ENCODE data around the gene NFYC.

The NFYC gene

GRCh38 chr1:40657046-40657445, 34.5 kb upstream of the NFYC start:
- TF ChIP-seq, protein P1, sequence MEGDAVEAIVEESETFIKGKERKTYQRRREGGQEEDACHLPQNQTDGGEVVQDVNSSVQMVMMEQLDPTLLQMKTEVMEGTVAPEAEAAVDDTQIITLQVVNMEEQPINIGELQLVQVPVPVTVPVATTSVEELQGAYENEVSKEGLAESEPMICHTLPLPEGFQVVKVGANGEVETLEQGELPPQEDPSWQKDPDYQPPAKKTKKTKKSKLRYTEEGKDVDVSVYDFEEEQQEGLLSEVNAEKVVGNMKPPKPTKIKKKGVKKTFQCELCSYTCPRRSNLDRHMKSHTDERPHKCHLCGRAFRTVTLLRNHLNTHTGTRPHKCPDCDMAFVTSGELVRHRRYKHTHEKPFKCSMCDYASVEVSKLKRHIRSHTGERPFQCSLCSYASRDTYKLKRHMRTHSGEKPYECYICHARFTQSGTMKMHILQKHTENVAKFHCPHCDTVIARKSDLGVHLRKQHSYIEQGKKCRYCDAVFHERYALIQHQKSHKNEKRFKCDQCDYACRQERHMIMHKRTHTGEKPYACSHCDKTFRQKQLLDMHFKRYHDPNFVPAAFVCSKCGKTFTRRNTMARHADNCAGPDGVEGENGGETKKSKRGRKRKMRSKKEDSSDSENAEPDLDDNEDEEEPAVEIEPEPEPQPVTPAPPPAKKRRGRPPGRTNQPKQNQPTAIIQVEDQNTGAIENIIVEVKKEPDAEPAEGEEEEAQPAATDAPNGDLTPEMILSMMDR (IDR thresholded peaks at IDR 0.05; ENCODE audit: insufficient read depth, low read length, missing control alignments): no peak
- POLR2A ChIA-PET: no interaction called here
- CTCF ChIA-PET: interaction anchor here (1.0 to 4.4 kb wide), 3 partner anchors 12 to 124 kb away, joined by 3 to 22 read pairs (median 5); no protein-coding TSS in a partner anchor
- H3K4me3 ChIP-seq (ENCODE audit: low read depth, low read length): no peak overlapping the region
- no peak for DNase-seq (ENCODE audit: low read depth, low spot score)

GRCh38 chr1:40658751-40659648, 32.5 kb upstream of the NFYC start:
- no peak overlapping the region for H3K4me3 ChIP-seq (ENCODE audit: low read depth, low read length)
- TF ChIP-seq, protein P1 (IDR thresholded peaks at IDR 0.05; ENCODE audit: insufficient read depth, low read length, missing control alignments): no peak
- ChIA-PET POLR2A (no interaction called here), CTCF (interaction anchor here (0.6 to 4.4 kb wide), 2 partner anchors 10 to 1935 kb away, joined by 3 to 22 read pairs; no protein-coding TSS in a partner anchor)
- DNase-seq (ENCODE audit: low read depth, low spot score): no peak

DNA sequence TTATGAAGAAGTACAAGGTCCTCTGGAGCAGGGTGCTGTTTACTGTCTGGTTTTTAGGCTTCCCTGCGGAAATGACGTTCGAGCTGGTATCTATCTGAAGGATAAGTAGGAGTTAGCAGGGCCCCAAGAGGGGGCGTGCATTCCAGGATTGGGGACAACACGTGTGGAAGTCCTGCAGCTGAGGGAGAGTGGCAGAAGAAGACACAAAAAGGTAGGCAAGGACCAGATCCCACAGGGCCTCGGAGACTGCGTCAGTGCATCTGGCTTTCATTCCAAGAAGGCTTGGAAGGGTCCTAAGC, 31.9 kb upstream of the NFYC start:
- no peak overlapping the region for H3K4me3 ChIP-seq (ENCODE audit: low read depth, low read length)
- ChIA-PET CTCF (interaction anchor here (0.9 to 4.4 kb wide), 2 partner anchors 10 to 190 kb away, joined by 3 to 22 read pairs; no protein-coding TSS in a partner anchor), POLR2A (no interaction called here)
- TF ChIP-seq, protein P1 (IDR thresholded peaks at IDR 0.05; ENCODE audit: insufficient read depth, low read length, missing control alignments): no peak
- DNase-seq (ENCODE audit: low read depth, low spot score): no peak

GRCh38 chr1:40661678-40662077, 29.8 kb upstream of the NFYC start:
- ChIA-PET POLR2A (no interaction called here), CTCF (no interaction called here)
- TF ChIP-seq, protein P1 (IDR thresholded peaks at IDR 0.05; ENCODE audit: insufficient read depth, low read length, missing control alignments): no peak
- no peak for DNase-seq (ENCODE audit: low read depth, low spot score)
- no peak overlapping the region for H3K4me3 ChIP-seq (ENCODE audit: low read depth, low read length)

- DNase-seq (ENCODE audit: low read depth, low spot score): no peak
- H3K4me3 ChIP-seq (ENCODE audit: low read depth, low read length): no peak overlapping the region
- ChIA-PET CTCF (interaction anchor here (1.5 to 1.6 kb wide), 2 partner anchors 31 to 49 kb away, joined by 4 to 5 read pairs; no protein-coding TSS in a partner anchor), POLR2A (no interaction called here)
- TF ChIP-seq, protein P1 (IDR thresholded peaks at IDR 0.05; ENCODE audit: insufficient read depth, low read length, missing control alignments): no peak
Observed at GRCh38 chr1:40662151-40662550, 29.4 kb upstream of the NFYC start.

- H3K4me3 ChIP-seq (ENCODE audit: low read depth, low read length): no peak overlapping the region
- CTCF ChIA-PET: interaction anchor here (1.5 to 1.6 kb wide), 2 partner anchors 32 to 50 kb away, joined by 4 to 5 read pairs; no protein-coding TSS in a partner anchor
- no peak for DNase-seq (ENCODE audit: low read depth, low spot score)
- POLR2A ChIA-PET: no interaction called here
- TF ChIP-seq, protein P1 (IDR thresholded peaks at IDR 0.05; ENCODE audit: insufficient read depth, low read length, missing control alignments): no peak
Observed at GRCh38 chr1:40662864-40663263, 28.6 kb upstream of the NFYC start.
